NCI-H1048 (cell line): ENCODE measurements around the gene LNX2.

ENCODE experiments used
- DNase-seq: peaks from one replicate; lab custom pipeline; 2025; lab: John Stamatoyannopoulos, UW

The LNX2 gene

DNA sequence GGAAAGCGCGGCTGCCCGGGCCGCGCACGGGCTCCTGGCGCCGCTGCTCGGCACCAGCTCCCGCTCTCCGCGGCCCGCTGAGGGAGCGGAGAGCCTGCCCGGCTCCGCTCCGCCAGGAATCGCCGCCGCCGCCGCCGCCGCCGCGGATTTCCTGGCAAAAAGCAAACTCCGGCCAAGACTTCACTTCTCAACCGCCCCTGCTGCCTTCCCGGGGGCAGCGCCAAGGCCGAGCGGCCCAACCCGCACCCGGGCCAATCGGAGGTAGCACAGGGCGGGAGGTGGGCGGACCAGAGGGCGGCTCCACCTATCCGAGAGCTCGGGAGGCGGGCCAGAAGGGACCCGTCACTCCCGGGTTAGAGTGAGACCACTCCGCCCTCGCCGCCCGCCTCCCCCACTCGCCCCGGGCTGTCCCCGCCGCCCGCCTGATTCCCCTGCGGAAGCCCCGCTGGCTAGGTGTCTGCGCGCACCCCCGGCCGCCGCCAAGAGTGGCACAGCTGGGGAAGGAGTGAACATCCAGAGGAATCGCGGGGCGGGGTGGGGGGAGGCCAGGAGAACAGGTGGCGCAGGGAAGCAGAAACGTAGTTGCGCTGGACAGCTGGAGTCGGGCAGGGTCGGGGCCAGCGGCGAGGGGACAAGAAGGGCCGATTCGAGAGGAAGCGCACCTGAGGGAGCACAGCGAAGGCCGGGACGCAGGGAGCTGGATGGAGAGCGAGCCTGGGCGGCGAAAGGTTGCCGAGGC, at the start of gene LNX2:
Gene LNX2 (minus strand): TSS at position 153 of the 739 bp plus-strand sequence. CDS start 38,826 bp downstream, outside the sequence.
- DNase-seq = peak; percentile 85

DNA sequence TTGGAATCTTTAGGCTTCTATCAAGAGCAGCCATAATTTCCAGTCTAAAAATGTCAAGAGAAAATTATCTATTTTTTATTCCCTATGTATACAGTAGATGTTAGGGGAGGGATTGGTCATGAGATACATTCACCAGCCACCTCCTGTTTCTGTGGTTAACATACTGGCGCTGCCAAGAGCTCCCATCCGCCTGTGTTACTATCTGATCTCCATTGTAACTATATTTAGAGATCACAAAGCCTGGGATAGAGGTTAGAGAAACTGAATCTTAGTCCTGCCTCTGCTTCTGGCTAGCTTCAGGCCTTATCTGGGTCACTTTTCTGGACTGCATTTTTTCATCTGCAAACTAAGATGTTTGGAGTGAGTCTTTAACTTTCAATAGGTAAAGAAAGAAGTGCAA, 47.6 kb upstream of the LNX2 start:
- no peak for DNase-seq

GRCh38 chr13:27666951-27667350, 46.6 kb upstream of the LNX2 start:
- DNase-seq = no peak

DNA sequence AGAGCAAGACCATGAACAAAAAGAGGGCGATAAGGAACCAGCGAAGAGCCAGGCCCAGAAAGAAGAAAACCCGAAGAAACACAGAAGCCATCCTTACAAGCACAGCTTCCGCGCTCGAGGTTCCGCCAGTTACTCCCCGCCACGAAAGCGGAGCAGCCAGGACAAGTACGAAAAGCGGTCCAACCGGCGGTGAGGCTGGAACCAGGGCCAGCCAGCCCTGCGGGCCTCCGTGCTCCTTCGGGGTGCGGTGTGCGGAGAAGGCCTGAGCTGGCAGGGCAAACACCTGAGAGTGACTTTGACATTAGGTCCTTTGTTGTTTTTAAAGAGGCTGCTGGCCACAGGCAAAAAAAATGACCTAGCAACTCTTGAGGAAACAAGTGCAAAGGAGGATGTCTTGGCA, 45.4 kb upstream of the LNX2 start:
- no peak for DNase-seq

DNA sequence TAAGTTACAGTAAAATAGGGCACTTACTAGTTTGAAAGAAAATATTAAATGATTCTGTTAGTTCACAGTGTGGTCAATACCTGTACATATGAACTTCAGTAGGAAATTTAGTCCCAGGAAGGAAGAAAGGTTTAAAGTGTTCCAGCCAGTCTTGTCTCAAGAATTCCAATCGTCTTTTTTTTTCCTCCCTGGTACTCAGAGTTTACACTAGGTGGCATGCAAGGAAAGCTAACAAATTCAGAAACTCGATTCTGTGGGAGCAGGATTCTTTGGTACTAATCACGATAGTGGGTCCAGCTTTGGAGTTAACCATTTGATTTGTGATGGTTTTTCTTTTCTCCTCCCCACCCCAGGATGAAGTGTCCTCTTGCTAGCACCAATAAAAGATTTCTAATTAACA, 45.0 kb upstream of the LNX2 start:
- DNase-seq = no peak

GRCh38 chr13:27663947-27664346, 43.6 kb upstream of the LNX2 start:
- no peak for DNase-seq

- DNase-seq = no peak
Observed at GRCh38 chr13:27662738-27663470, 42.6 kb upstream of the LNX2 start.

DNA sequence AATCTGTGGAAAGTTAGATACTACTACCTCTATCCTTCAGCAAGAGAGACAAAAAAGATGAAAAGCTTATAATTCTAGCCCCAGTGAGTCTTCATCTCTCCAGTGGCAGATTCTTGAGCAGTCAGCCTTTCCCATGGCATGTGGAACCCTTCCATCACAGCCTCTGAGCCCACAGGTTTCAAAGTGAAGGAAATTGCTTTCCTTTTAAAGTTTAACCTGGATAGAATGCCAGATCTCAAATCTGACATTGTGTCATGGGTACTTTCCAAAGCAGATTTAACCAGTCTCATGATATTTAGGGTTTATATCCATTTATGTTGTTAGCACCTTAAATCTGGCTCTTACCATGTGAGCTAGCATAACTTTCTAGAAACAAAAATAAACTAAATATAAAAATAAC, 40.7 kb upstream of the LNX2 start:
- no peak for DNase-seq

GRCh38 chr13:27660511-27660910, 40.2 kb upstream of the LNX2 start:
- no peak for DNase-seq

- peak; percentile 27 for DNase-seq
Observed at GRCh38 chr13:27659145-27659865, 39.0 kb upstream of the LNX2 start.

DNA sequence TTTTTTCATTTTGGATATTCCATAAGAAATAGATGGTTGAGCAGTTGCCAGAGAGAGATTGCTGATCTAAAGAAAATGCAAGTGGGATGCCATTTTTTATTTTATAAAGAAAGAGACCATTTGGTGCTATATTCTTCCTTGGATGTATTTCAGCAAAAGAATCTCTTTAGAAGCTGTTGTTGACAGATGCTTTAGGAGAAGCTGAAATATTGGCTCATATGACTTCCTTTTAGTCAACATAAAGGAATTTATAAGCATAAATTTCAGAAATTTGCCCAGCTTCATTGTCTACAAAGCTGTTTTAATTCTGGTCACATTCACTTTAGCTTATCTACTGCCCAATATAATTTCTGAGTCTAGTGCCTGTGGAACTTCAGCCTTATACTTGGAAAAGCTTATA, 38.2 kb upstream of the LNX2 start:
- DNase-seq = no peak

- DNase-seq = no peak
Observed at GRCh38 chr13:27657724-27658123, 37.4 kb upstream of the LNX2 start.

DNA sequence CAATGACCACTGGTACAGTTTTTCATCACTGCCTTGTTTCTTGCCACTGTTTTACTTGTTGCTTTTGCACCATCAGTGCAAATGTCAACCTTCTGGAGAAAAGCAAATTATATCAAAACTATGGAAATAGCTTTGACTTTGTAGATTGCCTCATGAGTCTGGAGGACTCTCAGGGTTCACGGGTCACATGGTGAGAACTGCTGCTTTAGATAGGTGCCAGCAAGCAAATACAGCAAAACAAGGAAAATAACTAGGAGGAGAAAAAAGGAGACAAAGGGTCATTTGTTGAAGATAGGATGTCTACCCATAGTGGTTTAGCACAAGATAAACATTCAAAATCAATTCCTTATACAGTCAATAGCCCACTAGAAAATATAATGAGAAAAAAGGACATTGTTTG, 34.5 kb upstream of the LNX2 start:
- no peak for DNase-seq

- DNase-seq = no peak
Observed at GRCh38 chr13:27654059-27654458, 33.7 kb upstream of the LNX2 start.

DNA sequence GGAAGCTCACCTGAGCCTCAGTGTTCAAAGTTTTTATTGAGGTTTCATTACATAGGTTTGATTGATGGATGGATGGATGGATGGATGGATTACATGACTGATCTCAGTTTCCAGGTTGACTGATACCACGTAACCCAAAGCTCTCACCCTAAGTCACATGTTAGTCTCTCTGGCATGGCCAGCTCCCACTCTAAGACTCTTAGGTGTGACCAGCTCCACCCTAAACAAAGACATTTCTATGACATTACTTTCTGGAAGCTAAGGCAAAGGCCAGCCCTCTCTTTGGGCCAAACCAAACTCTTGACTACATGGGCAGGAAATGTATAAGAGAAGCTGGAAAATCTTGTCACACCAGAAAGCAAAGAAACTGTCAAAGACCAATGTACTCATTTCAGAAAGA, 30.0 kb upstream of the LNX2 start:
- DNase-seq = no peak

DNA sequence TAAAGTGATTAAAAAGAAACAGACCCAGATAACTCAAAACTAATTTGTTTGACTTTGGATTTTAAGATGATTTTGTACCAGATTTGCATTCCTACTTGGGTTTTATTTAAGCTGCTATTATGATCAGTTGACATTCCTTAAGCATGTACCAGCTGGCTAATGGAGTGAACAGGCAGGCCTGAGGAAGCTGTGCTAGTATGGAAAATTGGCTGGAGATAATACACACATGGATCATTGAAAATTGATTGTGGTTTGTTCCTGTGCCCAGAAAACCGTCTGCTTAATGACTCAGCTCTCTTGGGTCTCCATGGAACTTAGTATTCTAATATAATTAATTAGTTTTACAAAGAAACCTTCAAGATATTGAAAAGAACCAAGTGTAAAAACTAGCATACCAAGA, 24.0 kb upstream of the LNX2 start:
- DNase-seq = no peak

DNA sequence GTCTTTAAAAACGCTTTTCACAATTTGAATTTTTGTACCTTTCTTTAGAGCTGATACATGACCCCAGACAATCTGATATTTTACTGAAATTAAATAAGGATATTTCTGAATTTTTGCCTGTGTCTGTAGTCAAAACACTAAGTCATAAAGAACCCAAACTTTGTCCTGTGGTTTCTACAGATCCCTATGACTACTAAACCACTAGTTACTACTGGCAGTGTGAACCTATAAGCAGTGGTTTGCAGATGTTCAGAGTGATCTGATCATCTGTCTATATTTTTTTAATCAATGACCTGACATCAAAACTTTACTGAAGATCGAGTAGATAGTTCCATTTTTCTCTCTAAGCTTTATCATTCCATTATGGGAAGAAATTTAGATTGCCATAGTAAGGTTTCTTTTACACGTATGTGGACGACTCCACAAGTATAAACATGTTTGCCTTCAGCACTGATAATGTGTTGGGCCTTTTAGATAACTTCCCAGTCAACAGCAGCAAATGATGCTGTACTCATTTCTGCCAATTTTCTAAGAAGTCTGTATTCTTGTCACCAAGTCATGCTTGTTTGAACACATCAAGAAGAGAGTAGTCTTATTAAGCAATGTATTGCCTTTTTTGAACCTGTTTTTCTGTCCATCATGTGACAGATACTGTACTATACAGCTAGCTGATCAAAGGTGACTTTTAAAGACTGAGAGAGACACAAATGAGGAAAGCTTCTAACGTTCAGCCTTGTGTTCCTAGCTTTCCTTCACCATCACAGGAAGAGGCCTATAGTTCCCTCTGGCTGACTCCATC, 23.2 kb upstream of the LNX2 start:
- no peak for DNase-seq

GRCh38 chr13:27641711-27642502, 21.6 kb upstream of the LNX2 start:
- no peak for DNase-seq

DNA sequence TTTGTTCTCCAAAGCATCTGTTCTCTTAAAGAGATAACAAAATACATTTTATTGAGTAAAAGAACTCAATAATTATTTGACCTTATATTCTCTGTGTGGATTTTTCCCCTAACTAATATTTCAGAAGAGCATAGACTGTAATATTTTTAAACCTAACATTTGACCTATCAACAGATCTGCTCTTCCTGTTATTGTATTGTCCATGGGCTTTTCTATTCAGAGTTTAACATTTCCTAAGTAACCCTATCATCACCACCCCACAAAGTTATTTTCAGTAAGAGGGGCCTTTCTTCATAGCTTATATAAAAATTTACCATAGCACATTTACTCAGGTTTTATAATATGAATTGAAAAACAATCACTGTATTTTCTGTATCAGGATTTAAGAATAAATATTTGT, 18.9 kb upstream of the LNX2 start:
- no peak for DNase-seq

GRCh38 chr13:27638521-27638920, 18.2 kb upstream of the LNX2 start:
- DNase-seq = no peak

DNA sequence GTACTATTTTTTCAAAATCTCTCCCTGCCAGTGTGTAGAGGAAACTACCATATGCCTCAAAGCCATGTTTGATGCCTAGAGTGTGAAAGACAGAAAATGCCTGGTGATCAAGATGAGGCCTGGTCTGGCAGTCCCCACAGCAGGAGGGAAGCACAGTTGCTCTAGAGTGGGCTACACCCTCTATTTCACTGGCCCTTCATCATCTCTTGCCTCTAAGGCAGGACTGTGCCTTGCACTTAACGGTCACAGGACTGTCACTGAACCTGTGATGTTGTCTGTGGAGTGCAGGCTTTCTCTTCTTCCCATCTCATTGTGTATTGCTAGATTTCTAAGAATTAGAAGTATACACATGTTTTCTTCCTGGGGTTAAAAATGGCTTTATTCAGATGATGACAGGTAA, 17.7 kb upstream of the LNX2 start:
- DNase-seq = no peak

- no peak for DNase-seq
Observed at GRCh38 chr13:27637289-27637626, 16.9 kb upstream of the LNX2 start.
